Liver (tissue), 9 donors: ENCODE measurements around the gene PPP2R2C. TPM values are rescaled to one million over a fixed set of nuclear protein-coding genes. Genes with fewer than 3 reads are reported as not detected.

Experiments
- DNase-seq: peaks from one replicate; pipeline ENCODE4 v3.0.0-alpha.2; 2017; ENCODE audit warnings: low spot score
- H3K27ac ChIP-seq, 2 donors: one replicate each; pipeline ENCODE4 v1.7.0; 2013; ENCODE audit warnings: inconsistent platforms in 2 of 2, low read length in 2 of 2, control low read depth in 1 of 2, low read depth in 1 of 2, mild to moderate bottlenecking in 1 of 2
- H3K27me3 ChIP-seq, 4 donors: one replicate each; pipeline versions ENCODE4 v1.6.1 to v1.7.0; 2013; ENCODE audit warnings: low read length in 3 of 4, inconsistent platforms in 1 of 4, mild to moderate bottlenecking in 1 of 4, moderate library complexity in 1 of 4; ENCODE audit not compliant: control insufficient read depth in 4 of 4, insufficient read depth in 4 of 4
- H3K36me3 ChIP-seq, 4 donors: one replicate each; pipeline versions ENCODE4 v1.6.1 to v1.7.0; 2013; ENCODE audit warnings: low read length in 3 of 4, mild to moderate bottlenecking in 3 of 4, low read depth in 1 of 4, moderate library complexity in 1 of 4; ENCODE audit not compliant: control insufficient read depth in 4 of 4, insufficient read depth in 3 of 4
- H3K4me1 ChIP-seq, 4 donors: one replicate each; pipeline versions ENCODE4 v1.6.1 to v1.7.0; 2013; ENCODE audit warnings: low read length in 3 of 4, mild to moderate bottlenecking in 3 of 4, moderate library complexity in 1 of 4; ENCODE audit not compliant: control insufficient read depth in 4 of 4, insufficient read depth in 4 of 4
- H3K4me3 ChIP-seq, 3 donors: one replicate each; pipeline versions ENCODE4 v1.6.1 to v1.7.0; 2013; ENCODE audit warnings: low read length in 3 of 3, control low read depth in 1 of 3, low read depth in 1 of 3, mild to moderate bottlenecking in 1 of 3
- H3K9ac ChIP-seq, 2 donors: one replicate each; pipeline ENCODE4 v1.7.0; 2013; ENCODE audit warnings: low read length in 2 of 2, mild to moderate bottlenecking in 2 of 2, moderate library complexity in 2 of 2, control low read depth in 1 of 2, low read depth in 1 of 2
- H3K9me3 ChIP-seq, 4 donors: one replicate each; pipeline versions ENCODE4 v1.6.1 to v1.7.0; 2013; ENCODE audit warnings: low read length in 3 of 4; ENCODE audit not compliant: control insufficient read depth in 4 of 4
- EGR1 ChIP-seq, 2 donors: IDR thresholded peaks; 2 replicates each; pipeline ENCODE4 v1.6.1; 2016 to 2018; ENCODE audit warnings: antibody characterized with exemption in 2 of 2, low read depth in 2 of 2
- FOXA1 ChIP-seq: IDR thresholded peaks from 2 replicates; pipeline ENCODE4 v1.6.1; 2016; ENCODE audit warnings: antibody characterized with exemption
- FOXA2 ChIP-seq: IDR thresholded peaks from 2 replicates; pipeline ENCODE4 v1.6.1; 2016; ENCODE audit warnings: antibody characterized with exemption
- GABPA ChIP-seq, 2 donors: IDR thresholded peaks in 1 of 2; conservative IDR thresholded peaks in 1 of 2; 2 replicates each; pipeline ENCODE4 v1.6.1; 2016; ENCODE audit warnings: antibody characterized with exemption in 2 of 2, mild to moderate bottlenecking in 1 of 2, moderate library complexity in 1 of 2
- HNF4A ChIP-seq, 2 donors: conservative IDR thresholded peaks; 2 replicates each; pipeline ENCODE4 v1.6.1; 2016; ENCODE audit warnings: antibody characterized with exemption in 2 of 2, mild to moderate bottlenecking in 2 of 2
- HNF4G ChIP-seq: IDR thresholded peaks from 2 replicates; pipeline ENCODE4 v1.6.1; 2016; ENCODE audit warnings: antibody characterized with exemption
- RAD21 ChIP-seq, 2 donors: IDR thresholded peaks; 2 replicates each; pipeline ENCODE4 v1.6.1; 2016; ENCODE audit warnings: antibody characterized with exemption in 2 of 2, mild to moderate bottlenecking in 2 of 2
- REST ChIP-seq: IDR thresholded peaks from 2 replicates; pipeline ENCODE4 v1.6.1; 2016; ENCODE audit warnings: antibody characterized with exemption, mild to moderate bottlenecking
- RXRA ChIP-seq, 2 donors: IDR thresholded peaks; 2 replicates each; pipeline ENCODE4 v1.6.1; 2017 to 2018; ENCODE audit warnings: antibody characterized with exemption in 2 of 2, mild to moderate bottlenecking in 1 of 2
- SP1 ChIP-seq: IDR thresholded peaks from 2 replicates; pipeline ENCODE4 v1.6.1; 2018; ENCODE audit warnings: antibody characterized with exemption, mild to moderate bottlenecking
- YY1 ChIP-seq: IDR thresholded peaks from 2 replicates; pipeline ENCODE4 v1.6.1; 2016; ENCODE audit warnings: antibody characterized with exemption, mild to moderate bottlenecking
- WGBS: extraction: QIAGEN DNeasy Blood & Tissue Kit; methylation state at CpG from one replicate; pipeline ENCODE4 v1.1.7; 2013; 5-methylcytosine and 5-hydroxymethylcytosine counted together
- polyA plus RNA-seq, 2 donors: library from polyadenylated mRNA; stranded (reverse) in 1 of 2; unstranded in 1 of 2; fragments of 200-250 nt in 1 of 2; fragments of >200 nt in 1 of 2; fragmentation: Nextera tagmentation in 1 of 2; extraction: Ambion mirVana in 1 of 2; gene quantifications; one replicate each; pipeline versions ENCODE4 v1.2.1 to v1.2.3, GENCODE V29; 2013 to 2015
- total RNA-seq, 2 donors: library from RNA; depleted of rRNA; stranded (reverse); fragments of >200 nt; gene quantifications; one replicate each; pipeline ENCODE4 v1.2.3, GENCODE V29; 2014
- donor health status: healthy.
- donor health status: healthy.
- donor health status: healthy.
- donor health status: healthy.
- donor health status: healthy.

The PPP2R2C gene
- total and polyA plus RNA-seq, 4 donors = under 0.01 to 0.01 TPM; not detected in 2

DNA sequence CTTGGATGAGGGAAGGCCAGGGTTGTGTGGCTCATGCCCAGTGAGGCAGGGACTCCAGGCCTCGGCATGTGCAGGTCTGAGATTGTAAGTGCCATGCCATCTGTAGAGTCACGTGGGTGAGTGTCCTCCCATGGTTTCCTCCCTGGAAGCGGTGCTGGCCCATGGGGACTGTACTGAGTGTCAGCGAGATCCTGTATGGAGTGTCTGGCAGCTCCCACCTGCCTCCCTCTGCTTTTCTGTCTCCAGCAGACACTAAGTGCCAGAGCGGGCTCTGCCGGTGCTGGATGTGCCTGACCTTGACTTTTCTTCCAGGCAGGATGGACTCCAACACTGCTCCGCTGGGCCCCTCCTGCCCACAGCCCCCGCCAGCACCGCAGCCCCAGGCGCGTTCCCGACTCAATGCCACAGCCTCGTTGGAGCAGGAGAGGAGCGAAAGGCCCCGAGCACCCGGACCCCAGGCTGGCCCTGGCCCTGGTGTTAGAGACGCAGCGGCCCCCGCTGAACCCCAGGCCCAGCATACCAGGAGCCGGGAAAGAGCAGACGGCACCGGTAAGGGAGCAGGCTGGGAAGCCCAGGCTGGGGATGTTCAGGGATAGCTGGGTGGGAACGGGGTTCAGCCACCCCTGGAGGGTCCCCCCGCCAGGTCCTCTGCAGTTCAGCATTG lies 195.1 kb downstream of the PPP2R2C start:
- Histone ChIP-seq H3K36me3 (no peaks in the 10 kb centered on the region), H3K4me1 (peaks cover 2 to 19% (median 3%) of the 10 kb centered on the region in 4 donors), H3K27ac (no peak overlapping the region), H3K9me3 (no peaks in the 10 kb centered on the region), H3K9ac (no peak overlapping the region), H3K27me3 (no peaks in the 10 kb centered on the region), H3K4me3 (no peak overlapping the region)
- no peak for TF ChIP-seq RAD21 (IDR thresholded peaks at IDR 0.05)
- 91% methylated on average over 24 of the region's 24 CpGs for WGBS
- no peak for DNase-seq

DNA sequence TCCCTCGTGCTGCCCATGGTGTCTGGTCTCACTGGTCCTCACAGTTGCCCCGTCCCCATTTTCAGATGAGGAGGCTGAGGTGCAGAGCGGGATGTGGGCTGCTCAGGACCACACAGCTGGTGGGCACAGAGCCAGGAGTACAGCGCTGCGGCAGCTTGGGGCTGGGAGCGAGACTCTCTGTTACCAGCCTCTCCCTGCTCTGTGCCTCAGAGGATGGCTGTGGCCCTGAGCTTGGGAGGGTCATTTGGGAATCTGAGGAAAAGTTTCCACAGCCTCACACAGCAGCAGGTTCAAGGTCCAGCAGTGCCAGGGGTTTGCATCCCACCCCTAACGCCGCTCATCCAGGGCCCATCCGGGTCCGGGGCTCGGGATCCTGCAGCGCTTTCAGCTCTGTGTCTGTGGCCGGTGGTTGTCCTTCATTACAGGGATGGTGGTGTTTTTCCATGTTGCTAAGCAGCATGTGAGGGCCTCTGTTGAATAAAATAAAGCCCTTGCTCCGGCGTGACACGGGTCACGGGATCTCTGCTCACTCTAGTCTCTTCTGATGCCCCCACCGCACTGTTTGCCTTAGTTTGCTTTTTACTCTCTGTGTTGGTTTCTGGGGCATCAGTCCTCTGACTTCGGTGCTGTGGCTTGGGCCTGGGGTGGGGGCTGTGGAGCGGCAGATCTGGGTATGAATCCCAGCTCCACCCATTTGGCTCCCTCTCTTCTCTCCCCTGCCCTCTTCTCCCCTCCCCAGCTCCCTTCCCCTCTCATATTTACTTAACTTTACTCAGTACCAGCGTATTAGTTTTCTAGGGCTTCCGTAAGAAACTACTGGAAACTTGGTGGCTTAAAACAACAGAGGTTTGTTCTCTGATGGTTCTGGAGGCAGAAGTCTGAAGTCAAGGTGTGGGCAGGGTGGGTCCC lies 196.3 kb downstream of the PPP2R2C start:
- 81% methylated on average over 22 of the region's 22 CpGs for WGBS
- H3K4me1 ChIP-seq = peaks cover 2 to 20% (median 6%) of the 10 kb centered on the region in 4 donors
- no peak overlapping the region for H3K9ac ChIP-seq
- no peaks in the 10 kb centered on the region for H3K27me3 ChIP-seq
- no peaks in the 10 kb centered on the region for H3K36me3 ChIP-seq
- DNase-seq = no peak
- no peak overlapping the region for H3K27ac ChIP-seq
- no peaks in the 10 kb centered on the region for H3K9me3 ChIP-seq
- H3K4me3 ChIP-seq = no peak overlapping the region
- TF ChIP-seq HNF4A (conservative IDR thresholded peaks at IDR 0.05) = no peak
- no peak for TF ChIP-seq EGR1 (IDR thresholded peaks at IDR 0.05; ENCODE audit: low read depth in 2 of 2)
- no peak for TF ChIP-seq REST

DNA sequence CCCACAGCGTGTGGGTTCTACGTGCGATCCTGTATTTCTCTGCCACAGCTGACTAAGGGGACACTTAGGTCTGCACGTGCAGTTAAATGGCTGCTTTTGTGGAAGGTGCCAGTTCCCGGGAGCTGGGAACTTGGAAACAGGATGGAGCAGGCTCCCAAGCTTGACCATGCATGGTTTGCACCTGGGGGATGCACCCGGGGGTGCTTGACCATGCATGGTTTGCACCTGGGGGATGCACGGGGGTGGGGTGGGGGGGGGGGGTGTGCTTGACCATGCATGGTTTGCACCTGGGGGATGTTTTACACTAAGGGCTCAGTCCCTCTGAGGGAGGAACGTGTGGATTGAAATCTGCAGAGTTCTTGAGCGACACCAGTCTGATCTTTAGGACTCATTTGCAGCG lies 197.1 kb downstream of the PPP2R2C start:
- DNase-seq = no peak
- no peaks in the 10 kb centered on the region for H3K36me3 ChIP-seq
- peaks cover 5 to 28% (median 12%) of the 10 kb centered on the region in 4 donors for H3K4me1 ChIP-seq
- TF ChIP-seq FOXA2 (no peak), GABPA (IDR thresholded peaks at IDR 0.05 in 1 of 2, conservative IDR thresholded peaks at IDR 0.05 in 1 of 2) (no peak), HNF4G (no peak), YY1 (no peak), EGR1 (IDR thresholded peaks at IDR 0.05; ENCODE audit: low read depth in 2 of 2) (no peak), RAD21 (IDR thresholded peaks at IDR 0.05) (no peak), FOXA1 (no peak), HNF4A (conservative IDR thresholded peaks at IDR 0.05) (no peak), SP1 (no peak), RXRA (IDR thresholded peaks at IDR 0.05) (no peak)
- H3K27me3 ChIP-seq = no peaks in the 10 kb centered on the region
- no peaks in the 10 kb centered on the region for H3K9me3 ChIP-seq
- H3K27ac ChIP-seq = no peak overlapping the region
- no peak overlapping the region for H3K4me3 ChIP-seq
- WGBS = 92% methylated on average over 10 of the region's 10 CpGs
- no peak overlapping the region for H3K9ac ChIP-seq
